Mesodermal cell (in vitro differentiated cells): ENCODE data around the gene DHX8.
"Not testable (repeated sequence)": the region's sequence is repeated elsewhere in the genome, so short reads cannot be mapped to it uniquely, and the experiment has no call there.

Experiments used
- H3K27ac ChIP-seq: 2 replicates; pipeline ENCODE4 v1.7.0; 2013; ENCODE audit warnings: mild to moderate bottlenecking, low read depth, low read length, moderate library complexity; ENCODE audit not compliant: severe bottlenecking
- H3K36me3 ChIP-seq: 2 replicates; pipeline ENCODE4 v1.7.1; 2013; ENCODE audit warnings: mild to moderate bottlenecking, low read length, moderate library complexity; ENCODE audit not compliant: control insufficient read depth, insufficient read depth
- H3K4me1 ChIP-seq: one replicate; pipeline ENCODE4 v1.7.1; 2013; ENCODE audit warnings: mild to moderate bottlenecking, low read length; ENCODE audit not compliant: insufficient read depth, control insufficient read depth, poor library complexity, severe bottlenecking
- H3K4me3 ChIP-seq: 2 replicates; pipeline ENCODE4 v1.7.0; 2013; ENCODE audit warnings: low read length, control low read depth, mild to moderate bottlenecking; ENCODE audit not compliant: insufficient read depth, poor library complexity, severe bottlenecking; ENCODE audit errors: extremely low read depth
- H3K9me3 ChIP-seq: 2 replicates; pipeline ENCODE4 v1.7.1; 2013; ENCODE audit warnings: mild to moderate bottlenecking, low read length, moderate library complexity; ENCODE audit not compliant: control insufficient read depth
- WGBS, 2 experiments: methylation state at CpG; one replicate each; pipeline ENCODE4 v1.1.5; 2013; ENCODE audit warnings: missing lambda C conversion rate in 2 of 2; ENCODE audit not compliant: insufficient coverage in 2 of 2; 5-methylcytosine and 5-hydroxymethylcytosine counted together

DHX8 gene

DNA sequence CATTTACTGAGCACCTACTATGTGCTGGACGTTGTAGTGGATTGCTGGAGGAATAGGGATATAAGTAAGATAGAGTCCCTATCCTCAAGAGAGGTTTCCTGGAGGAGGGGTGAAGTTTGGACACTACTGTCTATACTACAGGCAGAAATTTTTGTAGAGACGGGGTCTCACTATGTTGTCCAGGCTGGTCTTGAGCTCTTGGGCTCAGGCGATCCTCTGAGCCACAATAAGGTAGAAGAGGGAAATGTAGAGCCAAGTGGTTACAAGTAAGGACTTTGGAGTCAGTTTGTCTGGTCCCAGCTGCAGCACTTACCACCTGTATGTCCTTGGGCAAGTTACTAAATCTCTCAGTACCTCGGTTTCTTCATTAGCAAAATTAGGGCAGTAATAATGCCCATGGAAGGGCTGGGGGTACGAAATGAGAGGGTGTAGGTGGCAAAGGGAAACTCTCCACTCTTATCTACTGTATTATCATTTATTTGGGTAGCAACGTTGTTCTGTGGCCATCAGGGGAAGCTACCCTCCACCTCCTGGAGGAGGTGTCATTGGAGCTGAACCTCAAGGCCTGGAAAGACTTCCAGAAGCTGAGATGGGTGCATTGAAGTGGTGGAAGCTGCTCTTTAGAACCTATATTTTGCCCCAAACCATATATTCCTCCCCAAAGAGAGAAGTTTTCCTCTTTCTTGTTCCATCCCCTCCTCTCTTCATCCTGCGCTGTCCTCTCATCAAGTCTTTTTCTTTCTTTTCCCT, 34.9 kb upstream of the DHX8 start:
- Histone ChIP-seq H3K9me3 (no peaks in the 10 kb centered on the region), H3K36me3 (no peaks in the 10 kb centered on the region), H3K4me3 (no peak overlapping the region), H3K4me1 (peaks cover 16% of the 10 kb centered on the region), H3K27ac (no peak overlapping the region)
- WGBS, 2 experiments, result 95 to 97% methylated on average over 3 of the region's 7 CpGs

DNA sequence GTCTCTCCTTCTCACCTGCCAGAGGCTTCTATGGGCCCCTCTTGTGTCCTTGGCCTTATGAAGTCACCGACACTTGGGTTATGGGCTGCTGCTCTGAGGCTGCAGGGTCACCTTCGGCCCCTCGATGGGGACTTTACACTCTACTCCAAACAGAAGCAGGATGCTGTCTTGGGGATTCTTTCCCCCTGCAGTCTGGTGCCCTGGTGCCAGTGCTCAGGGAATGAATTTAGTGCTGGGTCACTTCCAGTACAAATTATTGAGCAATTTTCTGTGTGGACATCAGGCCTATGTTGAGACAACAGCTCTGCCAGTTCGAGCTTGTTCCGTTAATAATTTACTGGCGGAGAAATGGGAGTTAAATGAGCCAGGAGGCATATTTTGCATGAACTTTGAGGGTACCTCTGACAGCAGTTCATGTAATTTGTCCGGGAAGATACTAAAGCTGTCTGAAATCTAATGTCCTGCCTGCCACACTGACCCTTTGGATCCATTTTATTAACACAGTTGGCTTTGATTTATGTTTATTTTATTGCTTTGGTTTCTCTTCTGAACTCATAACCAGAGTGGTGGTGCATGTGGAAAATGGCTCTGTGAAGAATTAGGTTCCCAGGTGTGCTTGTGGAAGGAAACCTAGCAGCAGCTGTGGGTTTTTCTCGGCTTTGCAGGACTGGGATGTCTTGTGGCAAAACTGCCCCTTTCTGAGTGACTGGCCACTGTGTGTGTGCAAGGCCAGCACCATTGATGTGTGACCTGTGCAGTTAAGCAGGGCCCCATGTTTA, 34.1 kb upstream of the DHX8 start:
- Histone ChIP-seq H3K27ac (no peak overlapping the region), H3K36me3 (no peaks in the 10 kb centered on the region)

DNA sequence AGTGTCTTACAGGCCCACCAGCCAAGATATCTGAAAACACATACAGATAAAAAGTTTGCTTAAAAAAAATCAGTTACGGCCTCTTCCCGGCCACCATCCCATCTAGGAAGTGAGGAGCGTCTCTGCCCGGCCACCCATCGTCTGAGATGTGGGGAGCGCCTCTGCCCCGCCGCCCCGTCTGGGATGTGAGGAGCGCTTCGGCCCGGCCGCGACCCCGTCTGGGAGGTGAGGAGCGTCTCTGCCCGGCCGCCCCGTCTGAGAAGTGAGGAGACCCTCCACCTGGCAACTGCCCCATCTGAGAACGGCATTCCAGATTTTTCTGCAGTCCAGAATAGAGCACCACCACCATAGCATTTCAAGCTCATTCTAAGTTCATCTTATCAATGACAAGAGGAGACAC, 33.0 kb upstream of the DHX8 start:
- not testable (repeated sequence) for H3K4me1 ChIP-seq, H3K36me3 ChIP-seq, H3K27ac ChIP-seq, H3K9me3 ChIP-seq, H3K4me3 ChIP-seq
- 87 to 93% methylated on average over 7 to 10 of the region's 20 CpGs for WGBS, 2 experiments

More for the DNA sequence above, 34.1 kb upstream of the DHX8 start:
- Histone ChIP-seq H3K9me3 (no peaks in the 10 kb centered on the region), H3K4me1 (peaks cover 8% of the 10 kb centered on the region), H3K4me3 (no peak overlapping the region)
- 80 to 91% methylated on average over 4 to 6 of the region's 8 CpGs for WGBS, 2 experiments

- H3K9me3 ChIP-seq, H3K4me3 ChIP-seq, H3K4me1 ChIP-seq, H3K36me3 ChIP-seq, H3K27ac ChIP-seq: not testable (repeated sequence)
- 95 to 97% methylated on average over 7 to 21 of the region's 32 CpGs for WGBS, 2 experiments
Observed at GRCh38 chr17:43451741-43452140, 32.0 kb upstream of the DHX8 start.

DNA sequence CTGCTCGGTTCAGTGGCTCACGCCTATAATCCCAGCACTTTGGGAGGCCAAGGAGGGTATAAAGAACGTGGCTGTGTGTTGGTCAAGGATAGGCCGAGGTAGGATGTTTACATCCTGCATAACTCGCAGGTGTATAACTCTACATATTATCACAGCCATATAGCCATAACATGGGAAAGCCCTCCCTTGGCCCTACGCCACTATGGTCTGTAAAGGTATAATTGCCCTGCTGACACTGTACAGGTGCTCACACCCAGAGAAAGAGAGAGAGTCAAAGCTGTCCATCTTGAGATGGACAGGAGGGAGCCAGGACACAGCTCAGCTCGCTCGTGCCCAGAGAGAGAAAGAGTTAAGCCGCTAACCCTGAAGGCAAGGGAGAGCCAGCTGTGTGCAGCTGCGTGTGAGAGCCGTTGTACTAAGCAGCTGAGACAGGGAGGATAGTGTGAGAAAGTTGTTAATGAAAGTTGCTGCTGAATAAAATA, 30.4 kb upstream of the DHX8 start:
- no peaks in the 10 kb centered on the region for H3K9me3 ChIP-seq
- no peak overlapping the region for H3K4me3 ChIP-seq
- 92% methylated on average over 8 to 10 of the region's 11 CpGs for WGBS, 2 experiments
- no peaks in the 10 kb centered on the region for H3K4me1 ChIP-seq
- no peaks in the 10 kb centered on the region for H3K36me3 ChIP-seq
- no peak overlapping the region for H3K27ac ChIP-seq

DNA sequence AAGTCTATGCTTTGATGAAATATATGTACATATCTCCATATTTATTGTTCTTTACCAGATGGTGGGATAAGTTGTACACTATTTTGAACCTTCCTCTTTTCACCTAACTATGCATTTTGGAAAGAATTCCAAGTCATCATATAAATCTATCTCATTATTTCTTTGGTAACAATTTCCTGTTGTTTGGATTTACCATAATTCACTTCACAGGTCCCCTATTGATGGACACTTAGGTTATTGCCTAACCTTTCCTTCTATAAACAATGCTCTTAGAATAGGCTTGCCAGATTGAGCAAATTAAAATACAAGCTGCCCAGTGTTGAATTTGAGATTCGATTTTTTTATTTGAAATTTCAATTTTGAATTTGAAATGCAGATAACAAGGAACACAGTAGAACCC, 28.9 kb upstream of the DHX8 start:
- no peak overlapping the region for H3K4me3 ChIP-seq
- no peaks in the 10 kb centered on the region for H3K36me3 ChIP-seq
- H3K9me3 ChIP-seq, result no peaks in the 10 kb centered on the region
- H3K27ac ChIP-seq, result no peak overlapping the region
- no peaks in the 10 kb centered on the region for H3K4me1 ChIP-seq
- WGBS, 2 experiments, result no CpG with 5 or more reads among the region's 1 CpG

DNA sequence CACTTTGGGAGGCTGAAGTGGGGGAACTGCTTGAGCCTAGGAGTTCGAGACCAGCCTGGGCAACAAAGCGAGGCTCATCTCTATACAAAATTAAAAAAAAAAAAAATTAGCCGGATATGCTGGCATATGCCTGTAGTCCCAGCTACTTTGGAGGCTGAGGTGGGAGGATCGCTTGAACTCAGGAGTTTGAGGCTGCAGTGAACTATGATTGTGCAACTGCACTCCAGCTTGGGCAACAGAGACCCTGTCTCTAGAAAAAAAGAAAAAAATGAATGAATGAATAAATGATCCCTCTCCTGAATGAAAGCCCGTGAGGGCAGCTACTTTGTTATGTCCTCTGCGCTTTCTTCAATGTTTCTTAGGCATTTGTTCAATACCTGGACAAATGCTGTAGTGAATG, 27.7 kb upstream of the DHX8 start:
- H3K36me3 ChIP-seq, result no peaks in the 10 kb centered on the region
- H3K4me1 ChIP-seq, result no peaks in the 10 kb centered on the region
- WGBS, 2 experiments, result 89 to 93% methylated on average over 4 of the region's 6 CpGs
- H3K9me3 ChIP-seq, result no peaks in the 10 kb centered on the region
- no peak overlapping the region for H3K27ac ChIP-seq
- H3K4me3 ChIP-seq, result no peak overlapping the region

- no peaks in the 10 kb centered on the region for H3K9me3 ChIP-seq
- 82 to 86% methylated on average over 2 to 4 of the region's 7 CpGs for WGBS, 2 experiments
- no peaks in the 10 kb centered on the region for H3K4me1 ChIP-seq
- H3K36me3 ChIP-seq, result no peaks in the 10 kb centered on the region
- H3K27ac ChIP-seq, result no peak overlapping the region
- no peak overlapping the region for H3K4me3 ChIP-seq
Observed at GRCh38 chr17:43456661-43457361, 27.0 kb upstream of the DHX8 start.

DNA sequence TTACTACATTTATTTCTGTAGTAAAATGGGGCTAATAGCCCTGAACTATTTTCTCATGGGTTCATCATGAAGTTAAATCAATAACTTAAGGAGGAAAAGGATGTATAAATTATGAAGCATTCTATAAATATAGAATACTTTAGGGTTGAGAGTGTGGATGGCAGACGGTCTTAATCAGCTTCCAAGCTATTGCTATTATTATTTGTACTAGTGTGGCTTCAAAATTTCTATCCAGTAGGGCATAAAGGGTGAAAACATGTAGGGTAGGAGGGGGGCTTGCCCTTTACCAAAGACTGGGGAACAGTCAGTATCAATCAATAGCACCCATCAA, 26.4 kb upstream of the DHX8 start:
- Histone ChIP-seq H3K27ac (no peak overlapping the region), H3K36me3 (no peaks in the 10 kb centered on the region), H3K9me3 (no peaks in the 10 kb centered on the region), H3K4me3 (no peak overlapping the region), H3K4me1 (no peaks in the 10 kb centered on the region)
- WGBS, 2 experiments, result no CpG with 5 or more reads among the region's 1 CpG

- H3K9me3 ChIP-seq, H3K4me3 ChIP-seq, H3K36me3 ChIP-seq, H3K27ac ChIP-seq, H3K4me1 ChIP-seq: not testable (repeated sequence)
- WGBS, 2 experiments, result 87% methylated on average over 4 of the region's 5 CpGs; no CpG with 5 or more reads in 1 of the 2 experiments
Observed at GRCh38 chr17:43459878-43460277, 23.9 kb upstream of the DHX8 start.
